Gastroesophageal sphincter (tissue), 4 donors: Measurements from ENCODE around the gene KLC1. TPM values are rescaled to one million over a fixed set of nuclear protein-coding genes. Genes with fewer than 3 reads are reported as not detected.

Source experiments
- ATAC-seq: fragments of 150-250 bp; one replicate; pipeline ENCODE4 v1.9.1; 2016; ENCODE audit warnings: mild to moderate bottlenecking, moderate library complexity
- H3K27ac ChIP-seq, 4 donors: fragments of 200-600 bp; sonication (generic) in 3 of 4; 1 replicate in 3 of 4; 2 replicates in 1 of 4; pipeline ENCODE4 v1.5.1; 2016 to 2019
- H3K27me3 ChIP-seq: fragments of 200-600 bp; sonication (generic); one replicate; pipeline ENCODE4 v1.5.1; 2019
- H3K36me3 ChIP-seq, 2 donors: fragments of 200-600 bp; sonication (generic); one replicate each; pipeline ENCODE4 v1.5.1; 2019; ENCODE audit warnings: control low read depth in 1 of 2
- H3K4me1 ChIP-seq, 3 donors: fragments of 200-600 bp; sonication (generic); 1 replicate in 2 of 3; 2 replicates in 1 of 3; pipeline ENCODE4 v1.5.1; 2016 to 2019; ENCODE audit warnings: control low read depth in 2 of 3
- H3K4me3 ChIP-seq, 2 donors: fragments of 200-600 bp; sonication (generic); one replicate each; pipeline ENCODE4 v1.5.1; 2019; ENCODE audit warnings: mild to moderate bottlenecking in 1 of 2, moderate library complexity in 1 of 2
- H3K9me3 ChIP-seq, 3 donors: fragments of 200-600 bp; sonication (generic); one replicate each; pipeline ENCODE4 v1.5.1; 2017 to 2019; ENCODE audit warnings: control low read depth in 2 of 3
- CTCF ChIP-seq, 4 experiments: fragments of 200-600 bp in 2 of 4; fragments of 450-650 bp in 2 of 4; sonication (generic) in 1 of 4; IDR thresholded peaks; one replicate each; pipeline ENCODE4 v1.5.1; 2017 to 2019; ENCODE audit warnings: antibody characterized with exemption in 4 of 4, mild to moderate bottlenecking in 2 of 4, moderate library complexity in 2 of 4
- EP300 ChIP-seq: sonication (generic); formaldehyde crosslinking; IDR thresholded peaks from one replicate; pipeline ENCODE4 v1.6.1; 2017; ENCODE audit warnings: antibody characterized with exemption, mild to moderate bottlenecking
- POLR2A ChIP-seq, 2 donors: fragments of 450-650 bp; IDR thresholded peaks; one replicate each; pipeline ENCODE4 v1.6.1; 2017; ENCODE audit warnings: antibody characterized with exemption in 2 of 2, mild to moderate bottlenecking in 2 of 2, moderate library complexity in 1 of 2
- POLR2AphosphoS5 ChIP-seq: sonication (generic); formaldehyde crosslinking; IDR thresholded peaks from one replicate; pipeline ENCODE4 v1.6.1; 2017; ENCODE audit warnings: antibody characterized with exemption
- WGBS, 2 donors: methylation state at CpG; one replicate each; pipeline ENCODE4 v1.1.5; 2018; ENCODE audit warnings: low coverage in 1 of 2; 5-methylcytosine and 5-hydroxymethylcytosine counted together
- total RNA-seq, 4 donors: library from RNA; depleted of rRNA; stranded (reverse); fragments of >200 nt; gene quantifications; one replicate each; pipeline ENCODE4 v1.1.0, GENCODE V29; 2016

KLC1 gene
- total RNA-seq, 4 donors from 2014 or later, result 275 to 390 (median 339) TPM

DNA sequence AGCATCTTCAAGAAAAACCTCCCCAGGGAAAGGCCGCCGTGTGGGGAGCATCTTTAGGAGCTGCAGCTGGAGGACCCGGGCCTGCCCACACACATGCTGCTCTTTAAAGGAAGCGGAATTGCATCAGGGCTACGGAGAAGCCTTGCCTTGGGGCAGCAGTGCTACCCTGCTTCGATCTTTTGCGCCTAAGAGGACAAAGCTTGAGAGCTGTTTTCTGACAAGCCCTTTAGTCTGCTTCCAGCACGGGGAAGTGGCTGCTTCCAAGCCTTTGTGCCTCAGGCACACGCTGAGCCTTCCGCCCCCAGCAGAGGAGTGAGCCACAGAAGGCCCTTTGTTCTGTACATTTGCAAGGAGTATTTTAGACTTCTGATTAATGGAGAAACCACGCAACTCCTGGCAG lies 34.7 kb upstream of the KLC1 start:
- Histone ChIP-seq H3K27ac (peak overlapping the region in 3 of 4 donors; percentile 27 to 57 (median 55)), H3K4me3 (no peak overlapping the region), H3K4me1 (peaks cover 0 to 21% (median 4%) of the 10 kb centered on the region in 3 donors), H3K9me3 (no peaks in the 10 kb centered on the region), H3K27me3 (no peaks in the 10 kb centered on the region), H3K36me3 (peaks cover 0 to 26% of the 10 kb centered on the region in 2 donors)
- 72 to 88% methylated on average over 2 to 4 of the region's 11 CpGs for WGBS, 2 donors
- TF ChIP-seq POLR2A (IDR thresholded peaks at IDR 0.05) (no peak), EP300 (no peak), CTCF (IDR thresholded peaks at IDR 0.05) (no peak), POLR2AphosphoS5 (no peak)
- ATAC-seq, result peak; percentile 57

GRCh38 chr14:103597623-103598377 lies 31.2 kb upstream of the KLC1 start:
- H3K36me3 ChIP-seq, result peaks cover 0 to 4% of the 10 kb centered on the region in 2 donors
- peak; percentile 76 for ATAC-seq
- 78% methylated on average over 9 of the region's 10 CpGs; no CpG with 5 or more reads in 1 of the 2 donors for WGBS, 2 donors
- H3K9me3 ChIP-seq, result no peaks in the 10 kb centered on the region
- peaks cover 0 to 21% (median 4%) of the 10 kb centered on the region in 3 donors for H3K4me1 ChIP-seq
- no peak overlapping the region for H3K4me3 ChIP-seq
- TF ChIP-seq POLR2AphosphoS5, result no peak
- no peak for TF ChIP-seq CTCF (IDR thresholded peaks at IDR 0.05)
- no peak for TF ChIP-seq POLR2A (IDR thresholded peaks at IDR 0.05)
- TF ChIP-seq EP300, result no peak
- H3K27me3 ChIP-seq, result no peaks in the 10 kb centered on the region
- peak overlapping the region in 1 of 4 donors; percentile 43 for H3K27ac ChIP-seq

DNA sequence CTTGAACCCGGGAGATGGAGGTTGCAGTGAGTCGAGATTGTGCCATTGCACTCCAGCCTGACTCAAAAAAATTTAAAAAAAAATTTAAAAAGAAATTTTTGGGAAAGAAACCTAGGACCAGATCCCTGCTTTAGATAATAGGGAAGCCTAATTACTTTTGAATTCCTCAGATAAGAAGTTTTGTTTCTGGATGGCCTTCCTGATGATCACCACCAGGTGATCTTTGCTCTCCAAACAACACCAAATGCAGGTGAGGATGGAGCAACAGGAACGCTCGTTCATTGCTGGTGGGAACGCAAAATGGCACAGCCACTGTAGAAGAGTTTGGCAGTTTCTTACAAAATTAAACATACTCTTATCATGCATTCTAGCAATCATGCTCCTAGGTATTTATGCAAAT lies 28.5 kb upstream of the KLC1 start:
- TF ChIP-seq EP300 (no peak), CTCF (IDR thresholded peaks at IDR 0.05) (no peak), POLR2AphosphoS5 (no peak), POLR2A (IDR thresholded peaks at IDR 0.05) (no peak)
- ATAC-seq, result no peak
- Histone ChIP-seq H3K27ac (no peak overlapping the region), H3K36me3 (no peaks in the 10 kb centered on the region), H3K27me3 (no peaks in the 10 kb centered on the region), H3K4me3 (no peak overlapping the region), H3K9me3 (no peaks in the 10 kb centered on the region), H3K4me1 (peaks cover 0 to 9% (median 4%) of the 10 kb centered on the region in 3 donors)
- 91 to 95% methylated on average over 4 to 5 of the region's 5 CpGs for WGBS, 2 donors

DNA sequence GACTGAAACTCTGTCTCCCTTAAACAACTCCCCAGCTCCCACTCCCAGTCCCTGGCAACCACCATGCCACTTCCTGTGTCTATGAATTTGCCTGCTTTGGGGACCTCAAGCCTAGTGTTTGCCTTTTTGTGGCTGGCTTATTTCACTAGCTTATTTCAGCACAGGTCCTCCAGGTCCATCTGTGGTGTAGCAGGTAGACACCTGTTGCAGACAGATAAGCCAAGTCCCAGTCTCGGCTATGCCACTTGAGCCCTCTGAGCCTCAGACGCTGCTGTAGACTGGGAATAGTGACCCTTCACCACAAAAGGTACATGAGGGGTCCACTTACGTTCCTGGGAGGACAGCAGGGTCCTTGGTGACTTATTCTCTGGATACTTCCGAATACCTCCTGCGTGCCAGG lies 24.4 kb upstream of the KLC1 start:
- H3K4me3 ChIP-seq, result no peak overlapping the region
- H3K9me3 ChIP-seq, result no peaks in the 10 kb centered on the region
- ATAC-seq, result no peak
- H3K4me1 ChIP-seq, result peaks cover 0 to 23% (median 15%) of the 10 kb centered on the region in 3 donors
- H3K27ac ChIP-seq, result no peak overlapping the region
- peaks cover 4% of the 10 kb centered on the region for H3K27me3 ChIP-seq
- H3K36me3 ChIP-seq, result no peaks in the 10 kb centered on the region
- 92% methylated on average over 2 of the region's 5 CpGs; no CpG with 5 or more reads in 1 of the 2 donors for WGBS, 2 donors
- no peak for TF ChIP-seq EP300
- no peak for TF ChIP-seq POLR2AphosphoS5
- no peak for TF ChIP-seq POLR2A (IDR thresholded peaks at IDR 0.05)
- no peak for TF ChIP-seq CTCF (IDR thresholded peaks at IDR 0.05)
